HL-60 (cell line): Measurements from ENCODE around the gene CFAP97D2.

ENCODE experiments used
- DNase-seq, 2 experiments: peaks; one replicate each; pipeline ENCODE4 v3.0.0-alpha.2; 2010 to 2020; ENCODE audit warnings: low read depth in 1 of 2, low spot score in 1 of 2
- H3K27ac ChIP-seq: fragments of 250-450 bp; sonication (Bioruptor Pico); replicated peaks from 2 replicates; pipeline ENCODE4 v1.5.1; 2020; ENCODE audit warnings: mild to moderate bottlenecking, moderate library complexity
- H3K27me3 ChIP-seq: fragments of 250-450 bp; sonication (Bioruptor Pico); 2 replicates; pipeline ENCODE4 v1.5.1; 2021; ENCODE audit warnings: mild to moderate bottlenecking, moderate library complexity; ENCODE audit not compliant: insufficient read depth, poor library complexity, severe bottlenecking
- H3K4me3 ChIP-seq: replicated peaks from 2 replicates; pipeline ENCODE4 v1.5.1; 2011; ENCODE audit warnings: mild to moderate bottlenecking, control low read depth, low read length; ENCODE audit not compliant: insufficient read depth
- CTCF ChIP-seq: IDR thresholded peaks from one replicate; pipeline ENCODE4 v1.5.1; 2011; ENCODE audit warnings: low read length, control low read depth, inconsistent platforms; ENCODE audit not compliant: insufficient read depth
- GABPA ChIP-seq: IDR thresholded peaks from 2 replicates; pipeline ENCODE4 v1.6.1; 2012; ENCODE audit warnings: low read depth
- POLR2AphosphoS5 ChIP-seq: IDR thresholded peaks from 2 replicates; pipeline ENCODE4 v1.6.1; 2012; ENCODE audit warnings: low read depth
- REST ChIP-seq: IDR thresholded peaks from 2 replicates; pipeline ENCODE4 v1.6.1; 2012; ENCODE audit warnings: low read depth; ENCODE audit not compliant: insufficient replicate concordance
- SPI1 ChIP-seq: IDR thresholded peaks from 2 replicates; pipeline ENCODE4 v1.6.1; 2012; ENCODE audit warnings: low read depth, mild to moderate bottlenecking, borderline replicate concordance

The CFAP97D2 gene

GRCh38 chr13:114140131-114140905 lies 38.7 kb upstream of the CFAP97D2 start:
- H3K27ac ChIP-seq, result no peak overlapping the region
- TF ChIP-seq SPI1 (no peak), REST (no peak), GABPA (no peak), CTCF (no peak), POLR2AphosphoS5 (no peak)
- H3K4me3 ChIP-seq, result no peak overlapping the region
- H3K27me3 ChIP-seq, result no peaks in the 10 kb centered on the region
- no peak for DNase-seq

- no peak overlapping the region for H3K4me3 ChIP-seq
- no peak for TF ChIP-seq GABPA
- no peak for TF ChIP-seq SPI1
- TF ChIP-seq POLR2AphosphoS5, result no peak
- no peak for TF ChIP-seq CTCF
- no peak for TF ChIP-seq REST
- DNase-seq, result no peak
- no peaks in the 10 kb centered on the region for H3K27me3 ChIP-seq
- H3K27ac ChIP-seq, result no peak overlapping the region
These were observed 38.2 kb upstream of the CFAP97D2 start for GRCh38 chr13:114140906-114141250.

- Histone ChIP-seq H3K27me3 (no peaks in the 10 kb centered on the region), H3K4me3 (no peak overlapping the region), H3K27ac (no peak overlapping the region)
- no peak for TF ChIP-seq POLR2AphosphoS5
- TF ChIP-seq SPI1, result no peak
- no peak for TF ChIP-seq CTCF
- no peak for TF ChIP-seq GABPA
- no peak for TF ChIP-seq REST
- no peak for DNase-seq
These were observed 37.6 kb upstream of the CFAP97D2 start for GRCh38 chr13:114141261-114141996.
